Sciatic nerve (tissue), 2 donors: ENCODE data around the gene MAD2L1BP. TPM values are rescaled to one million over a fixed set of nuclear protein-coding genes. Genes with fewer than 3 reads are reported as not detected.
A peak's percentile ranks its signal among the peaks of the same experiment; 100 is the strongest.

Experiments
- ATAC-seq: fragments of 200-7000 bp; cut with Tn5 transposase; one replicate; pipeline ENCODE4 v1.9.1; 2020; ENCODE audit warnings: mild to moderate bottlenecking, moderate library complexity
- DNase-seq: peaks from one replicate; pipeline ENCODE4 v3.0.0-alpha.2; 2020; ENCODE audit warnings: low spot score
- intact Hi-C: fragments of 100-400 bp; cut with DNase I; formaldehyde crosslinking; loops from one replicate; pipeline ENCODE4 v1.14.2; 2022
- total RNA-seq: library from RNA; stranded (reverse); fragmentation: NEBNext Ultra II Directional; extraction: Animal tissue kit (Norgen Biotek cat#: 25700); gene quantifications from one replicate; pipeline ENCODE4 v1.2.1, GENCODE V29; 2021
- donor health status: DM: no; HTN: no; CAD: no.
- donor health status: DM: no; HTN: no; CAD: no.

The MAD2L1BP gene
- total RNA-seq, 1 donor from 2014 or later = 16.8 TPM

GRCh38 chr6:43676962-43677606 lies 41.4 kb downstream of the MAD2L1BP start:
- ATAC-seq = no peak
- intact Hi-C loops = no loop called here
- DNase-seq = no peak

- intact Hi-C loops = no loop called here
- no peak for ATAC-seq
- DNase-seq = no peak
Observed at GRCh38 chr6:43677759-43678158, 42.1 kb downstream of the MAD2L1BP start.

- intact Hi-C loops = no loop called here
- DNase-seq = no peak
- ATAC-seq = no peak
Observed at GRCh38 chr6:43678341-43678740, 42.7 kb downstream of the MAD2L1BP start.

GRCh38 chr6:43679057-43679456 lies 43.4 kb downstream of the MAD2L1BP start:
- intact Hi-C loops = no loop called here
- ATAC-seq = no peak
- DNase-seq = no peak

GRCh38 chr6:43680308-43681200 lies 44.9 kb downstream of the MAD2L1BP start:
- intact Hi-C loops = no loop called here
- ATAC-seq (no peak), DNase-seq (no peak)

- DNase-seq (no peak), ATAC-seq (no peak)
- intact Hi-C loops = no loop called here
Observed at GRCh38 chr6:43681303-43681702, 45.7 kb downstream of the MAD2L1BP start.

- ATAC-seq (no peak), DNase-seq (no peak)
- intact Hi-C loops = no loop called here
Observed at GRCh38 chr6:43682724-43683429, 47.2 kb downstream of the MAD2L1BP start.

- ATAC-seq (no peak), DNase-seq (no peak)
- intact Hi-C loops = no loop called here
Observed at GRCh38 chr6:43683708-43684455, 48.2 kb downstream of the MAD2L1BP start.

GRCh38 chr6:43687079-43687436 lies 51.4 kb downstream of the MAD2L1BP start:
- ATAC-seq (no peak), DNase-seq (no peak)
- intact Hi-C loops = no loop called here

- intact Hi-C loops = no loop called here
Observed at GRCh38 chr6:43687437-43688347, 52.1 kb downstream of the MAD2L1BP start, which contains the start of gene MRPS18A. Gene MRPS18A, minus strand, starts transcription at chr6:43687791. Its CDS starts 12 bp downstream, at chr6:43687779.

GRCh38 chr6:43689421-43689820 lies 53.8 kb downstream of the MAD2L1BP start:
- ATAC-seq = no peak
- intact Hi-C loops = no loop called here
- no peak for DNase-seq

More at GRCh38 chr6:43687437-43688347, 52.1 kb downstream of the MAD2L1BP start, which contains the start of gene MRPS18A:
- DNase-seq (peak; percentile 88), ATAC-seq (peak; percentile 97)

Other genes starting within 250 kb of the MAD2L1BP start
- 31.7 TPM for gene ABCC10, start 208.3 kb upstream of the MAD2L1BP start, total RNA-seq
- gene DLK2, start 180.3 kb upstream of the MAD2L1BP start, total RNA-seq = 0.45 TPM
- 36.9 TPM for gene TJAP1, start 158.3 kb upstream of the MAD2L1BP start, total RNA-seq
- 1.2 TPM for gene LRRC73, start 125.5 kb upstream of the MAD2L1BP start, total RNA-seq
- 66.7 TPM for gene YIPF3, start 118.9 kb upstream of the MAD2L1BP start, total RNA-seq
- 30.3 TPM for gene POLR1C, start 118.8 kb upstream of the MAD2L1BP start, total RNA-seq
- gene XPO5, start 59.8 kb upstream of the MAD2L1BP start, total RNA-seq = 33.5 TPM
- 14.6 TPM for gene POLH, start 59.7 kb upstream of the MAD2L1BP start, total RNA-seq
- 60.6 TPM for gene GTPBP2, start 6.6 kb upstream of the MAD2L1BP start, total RNA-seq
- 0.49 TPM for gene RSPH9, start 9.2 kb downstream of the MAD2L1BP start, total RNA-seq
- gene MRPS18A, start 52.0 kb downstream of the MAD2L1BP start, total RNA-seq = 29.7 TPM
- gene VEGFA, start 134.4 kb downstream of the MAD2L1BP start, total RNA-seq = 155 TPM